HEK293 (cell line): ENCODE measurements around the gene PRSS22.

ENCODE experiments used
- CTCF ChIA-PET: fragments of 350-600 bp; formaldehyde crosslinking; extraction: SDS; loops from one replicate; lab custom pipeline; 2021; ENCODE audit warnings: antibody characterized with exemption; lab: Yijun Ruan, JAX
- POLR2A ChIA-PET: fragments of 300-600 bp; formaldehyde crosslinking; extraction: SDS; loops from one replicate; lab custom pipeline; 2020; ENCODE audit warnings: antibody characterized with exemption, inconsistent platforms; lab: Yijun Ruan, JAX
- H3K27ac ChIP-seq: fragments of 200-500 bp; sonication (Bioruptor generic); 2 replicates; pipeline ENCODE4 v1.5.1; 2014; ENCODE audit warnings: low read depth, low read length, control low read depth, inconsistent platforms; ENCODE audit errors: extremely low read depth
- H3K36me3 ChIP-seq, 2 experiments: fragments of 200-500 bp in 1 of 2; sonication (Bioruptor generic) in 1 of 2; 1 replicate in 1 of 2; 2 replicates in 1 of 2; pipeline ENCODE4 v1.5.1; 2014 to 2017; ENCODE audit warnings: inconsistent platforms in 2 of 2, low read length in 2 of 2; ENCODE audit not compliant: control insufficient read depth in 2 of 2, insufficient read depth in 1 of 2
- H3K4me1 ChIP-seq: fragments of 200-500 bp; sonication (Bioruptor generic); 2 replicates; pipeline ENCODE4 v1.5.1; 2014; ENCODE audit warnings: mild to moderate bottlenecking, low read length, inconsistent platforms; ENCODE audit not compliant: control insufficient read depth, insufficient read depth
- H3K4me3 ChIP-seq: 2 replicates; pipeline ENCODE4 v1.5.1; 2011; ENCODE audit warnings: low read depth, mild to moderate bottlenecking, control low read depth, low read length, moderate library complexity
- H3K9me3 ChIP-seq: fragments of 200-500 bp; sonication (Bioruptor generic); 2 replicates; pipeline ENCODE4 v1.5.1; 2014; ENCODE audit warnings: low read depth, low read length, inconsistent platforms; ENCODE audit not compliant: control insufficient read depth, insufficient read depth
- GLI4 ChIP-seq: fragments of 450-650 bp; formaldehyde crosslinking; IDR thresholded peaks from 2 replicates; pipeline ENCODE4 v1.5.1; 2016; ENCODE audit warnings: missing biosample characterization, missing genetic modification characterization
- GLIS2 ChIP-seq: fragments of 450-650 bp; formaldehyde crosslinking; IDR thresholded peaks from 2 replicates; pipeline ENCODE4 v1.5.1; 2016; ENCODE audit warnings: missing biosample characterization, missing genetic modification characterization
- RBAK ChIP-seq: fragments of 450-650 bp; formaldehyde crosslinking; IDR thresholded peaks from 2 replicates; pipeline ENCODE4 v1.5.1; 2016; ENCODE audit warnings: missing biosample characterization, missing genetic modification characterization
- SP2 ChIP-seq: fragments of 450-650 bp; formaldehyde crosslinking; IDR thresholded peaks from 2 replicates; pipeline ENCODE4 v1.5.1; 2016; ENCODE audit warnings: missing biosample characterization, missing genetic modification characterization
- SP3 ChIP-seq: fragments of 450-650 bp; formaldehyde crosslinking; IDR thresholded peaks from 2 replicates; pipeline ENCODE4 v1.5.1; 2016; ENCODE audit warnings: missing biosample characterization, missing genetic modification characterization
- TCF7L2 ChIP-seq: IDR thresholded peaks from 2 replicates; pipeline ENCODE4 v1.6.1; 2011; ENCODE audit warnings: low read depth, mild to moderate bottlenecking, inconsistent platforms, low read length, moderate library complexity, borderline replicate concordance
- ZFP37 ChIP-seq: fragments of 450-650 bp; formaldehyde crosslinking; IDR thresholded peaks from 2 replicates; pipeline ENCODE4 v1.5.1; 2016; ENCODE audit warnings: missing biosample characterization, missing genetic modification characterization
- ZNF10 ChIP-seq: fragments of 450-650 bp; formaldehyde crosslinking; IDR thresholded peaks from 2 replicates; pipeline ENCODE4 v1.5.1; 2017; ENCODE audit warnings: missing biosample characterization, missing genetic modification characterization
- ZNF169 ChIP-seq: fragments of 450-650 bp; formaldehyde crosslinking; IDR thresholded peaks from 2 replicates; pipeline ENCODE4 v1.5.1; 2016; ENCODE audit warnings: missing biosample characterization, missing genetic modification characterization
- ZNF184 ChIP-seq: fragments of 450-650 bp; IDR thresholded peaks from 2 replicates; pipeline ENCODE4 v1.5.1; 2018; ENCODE audit warnings: missing biosample characterization, mild to moderate bottlenecking, missing genetic modification characterization
- ZNF202 ChIP-seq: fragments of 450-650 bp; formaldehyde crosslinking; IDR thresholded peaks from 2 replicates; pipeline ENCODE4 v1.5.1; 2016; ENCODE audit warnings: missing biosample characterization, missing genetic modification characterization, borderline replicate concordance
- ZNF23 ChIP-seq: fragments of 450-650 bp; formaldehyde crosslinking; IDR thresholded peaks from 2 replicates; pipeline ENCODE4 v1.5.1; 2016; ENCODE audit warnings: missing biosample characterization, missing genetic modification characterization, borderline replicate concordance
- ZNF311 ChIP-seq: fragments of 450-650 bp; formaldehyde crosslinking; IDR thresholded peaks from 2 replicates; pipeline ENCODE4 v1.5.1; 2017; ENCODE audit warnings: missing biosample characterization, missing genetic modification characterization, borderline replicate concordance
- ZNF530 ChIP-seq: fragments of 450-650 bp; formaldehyde crosslinking; IDR thresholded peaks from 2 replicates; pipeline ENCODE4 v1.5.1; 2016; ENCODE audit warnings: low read depth, missing biosample characterization, missing genetic modification characterization
- ZNF560 ChIP-seq: fragments of 450-650 bp; formaldehyde crosslinking; IDR thresholded peaks from 2 replicates; pipeline ENCODE4 v1.5.1; 2017; ENCODE audit warnings: missing biosample characterization, missing genetic modification characterization, borderline replicate concordance
- ZNF571 ChIP-seq: fragments of 450-650 bp; formaldehyde crosslinking; IDR thresholded peaks from 2 replicates; pipeline ENCODE4 v1.5.0; 2017; ENCODE audit warnings: missing biosample characterization, missing genetic modification characterization
- ZNF585B ChIP-seq: fragments of 450-650 bp; formaldehyde crosslinking; IDR thresholded peaks from 2 replicates; pipeline ENCODE4 v1.5.1; 2016; ENCODE audit warnings: missing biosample characterization, missing genetic modification characterization
- ZNF596 ChIP-seq: fragments of 450-650 bp; IDR thresholded peaks from 2 replicates; pipeline ENCODE4 v1.5.0; 2018; ENCODE audit warnings: missing biosample characterization, mild to moderate bottlenecking, missing genetic modification characterization, moderate library complexity
- ZNF792 ChIP-seq: fragments of 450-650 bp; formaldehyde crosslinking; IDR thresholded peaks from 2 replicates; pipeline ENCODE4 v1.5.1; 2016; ENCODE audit warnings: missing biosample characterization, missing genetic modification characterization
- TF ChIP-seq, protein P1 (sequence below): fragments of 450-650 bp; formaldehyde crosslinking; IDR thresholded peaks from 2 replicates; pipeline ENCODE4 v1.5.1; 2016; ENCODE audit warnings: missing biosample characterization, missing genetic modification characterization, borderline replicate concordance
- TF ChIP-seq, protein P2 (sequence below): fragments of 450-650 bp; formaldehyde crosslinking; IDR thresholded peaks from 2 replicates; pipeline ENCODE4 v1.5.1; 2017; ENCODE audit warnings: missing biosample characterization, missing genetic modification characterization
- TF ChIP-seq, protein P3 (sequence below): fragments of 450-650 bp; formaldehyde crosslinking; IDR thresholded peaks from 2 replicates; pipeline ENCODE4 v1.5.1; 2016; ENCODE audit warnings: missing biosample characterization, missing genetic modification characterization, borderline replicate concordance
- TF ChIP-seq, protein P4 (sequence below): fragments of 450-650 bp; formaldehyde crosslinking; IDR thresholded peaks from 2 replicates; pipeline ENCODE4 v1.5.1; 2017; ENCODE audit warnings: missing biosample characterization, missing genetic modification characterization
- TF ChIP-seq, protein P5 (sequence below): fragments of 450-650 bp; formaldehyde crosslinking; IDR thresholded peaks from 2 replicates; pipeline ENCODE4 v1.5.1; 2016; ENCODE audit warnings: missing biosample characterization, missing genetic modification characterization

The PRSS22 gene

DNA sequence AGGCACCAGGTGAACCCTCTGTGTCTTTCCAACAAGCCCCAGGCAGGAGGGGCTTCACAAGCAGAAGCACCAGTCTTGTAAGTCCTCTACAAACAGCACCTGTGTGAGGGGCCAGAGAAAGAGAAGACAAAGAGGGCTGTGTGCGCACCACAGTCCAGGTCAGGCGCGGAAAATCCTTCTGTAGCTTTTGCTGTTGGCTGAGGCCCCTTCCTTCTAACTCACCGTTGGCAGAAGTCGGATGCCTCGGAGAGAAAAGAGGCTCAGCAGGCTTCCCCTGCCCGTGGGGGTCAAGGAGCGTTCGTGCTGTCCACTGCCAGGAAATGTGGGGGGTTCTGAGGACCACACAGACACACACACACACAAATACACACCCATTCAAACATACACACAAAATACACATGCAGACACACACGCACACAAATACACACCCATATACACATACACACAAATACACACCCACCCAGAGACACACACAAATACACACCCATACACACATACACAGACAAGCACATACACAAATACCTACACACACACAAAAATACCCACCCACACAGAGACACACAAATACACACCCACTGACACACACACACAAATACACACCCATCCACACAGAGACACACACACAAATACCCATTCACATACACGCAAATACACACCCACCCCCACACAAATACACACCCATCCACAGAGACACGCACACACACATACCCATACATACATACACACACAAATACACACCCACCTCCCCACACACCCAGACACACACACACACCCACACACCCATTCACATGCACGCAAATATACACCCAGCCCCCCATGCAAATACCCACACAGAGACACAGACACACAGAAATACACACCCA, 21.1 kb downstream of the PRSS22 start (continued):
- TF ChIP-seq, protein P1, sequence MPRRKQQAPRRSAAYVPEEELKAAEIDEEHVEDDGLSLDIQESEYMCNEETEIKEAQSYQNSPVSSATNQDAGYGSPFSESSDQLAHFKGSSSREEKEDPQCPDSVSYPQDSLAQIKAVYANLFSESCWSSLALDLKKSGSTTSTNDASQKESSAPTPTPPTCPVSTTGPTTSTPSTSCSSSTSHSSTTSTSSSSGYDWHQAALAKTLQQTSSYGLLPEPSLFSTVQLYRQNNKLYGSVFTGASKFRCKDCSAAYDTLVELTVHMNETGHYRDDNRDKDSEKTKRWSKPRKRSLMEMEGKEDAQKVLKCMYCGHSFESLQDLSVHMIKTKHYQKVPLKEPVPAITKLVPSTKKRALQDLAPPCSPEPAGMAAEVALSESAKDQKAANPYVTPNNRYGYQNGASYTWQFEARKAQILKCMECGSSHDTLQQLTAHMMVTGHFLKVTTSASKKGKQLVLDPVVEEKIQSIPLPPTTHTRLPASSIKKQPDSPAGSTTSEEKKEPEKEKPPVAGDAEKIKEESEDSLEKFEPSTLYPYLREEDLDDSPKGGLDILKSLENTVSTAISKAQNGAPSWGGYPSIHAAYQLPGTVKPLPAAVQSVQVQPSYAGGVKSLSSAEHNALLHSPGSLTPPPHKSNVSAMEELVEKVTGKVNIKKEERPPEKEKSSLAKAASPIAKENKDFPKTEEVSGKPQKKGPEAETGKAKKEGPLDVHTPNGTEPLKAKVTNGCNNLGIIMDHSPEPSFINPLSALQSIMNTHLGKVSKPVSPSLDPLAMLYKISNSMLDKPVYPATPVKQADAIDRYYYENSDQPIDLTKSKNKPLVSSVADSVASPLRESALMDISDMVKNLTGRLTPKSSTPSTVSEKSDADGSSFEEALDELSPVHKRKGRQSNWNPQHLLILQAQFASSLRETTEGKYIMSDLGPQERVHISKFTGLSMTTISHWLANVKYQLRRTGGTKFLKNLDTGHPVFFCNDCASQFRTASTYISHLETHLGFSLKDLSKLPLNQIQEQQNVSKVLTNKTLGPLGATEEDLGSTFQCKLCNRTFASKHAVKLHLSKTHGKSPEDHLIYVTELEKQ (tag by site-specific recombination): no peak
- TF ChIP-seq ZNF571 (tag by site-specific recombination) (0 out of 2 replicates have a peak, but pooled peaks have one; percentile 44), ZNF169 (tag by site-specific recombination) (no peak), RBAK (no peak), ZNF560 (0 out of 2 replicates have a peak, but pooled peaks have one; percentile 10), ZNF596 (tag by site-specific recombination) (no peak), ZNF311 (0 out of 2 replicates have a peak, but pooled peaks have one; percentile 25)
- TF ChIP-seq, protein P2, sequence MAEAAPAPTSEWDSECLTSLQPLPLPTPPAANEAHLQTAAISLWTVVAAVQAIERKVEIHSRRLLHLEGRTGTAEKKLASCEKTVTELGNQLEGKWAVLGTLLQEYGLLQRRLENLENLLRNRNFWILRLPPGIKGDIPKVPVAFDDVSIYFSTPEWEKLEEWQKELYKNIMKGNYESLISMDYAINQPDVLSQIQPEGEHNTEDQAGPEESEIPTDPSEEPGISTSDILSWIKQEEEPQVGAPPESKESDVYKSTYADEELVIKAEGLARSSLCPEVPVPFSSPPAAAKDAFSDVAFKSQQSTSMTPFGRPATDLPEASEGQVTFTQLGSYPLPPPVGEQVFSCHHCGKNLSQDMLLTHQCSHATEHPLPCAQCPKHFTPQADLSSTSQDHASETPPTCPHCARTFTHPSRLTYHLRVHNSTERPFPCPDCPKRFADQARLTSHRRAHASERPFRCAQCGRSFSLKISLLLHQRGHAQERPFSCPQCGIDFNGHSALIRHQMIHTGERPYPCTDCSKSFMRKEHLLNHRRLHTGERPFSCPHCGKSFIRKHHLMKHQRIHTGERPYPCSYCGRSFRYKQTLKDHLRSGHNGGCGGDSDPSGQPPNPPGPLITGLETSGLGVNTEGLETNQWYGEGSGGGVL: 0 out of 2 replicates have a peak, but pooled peaks have one; percentile 8

DNA sequence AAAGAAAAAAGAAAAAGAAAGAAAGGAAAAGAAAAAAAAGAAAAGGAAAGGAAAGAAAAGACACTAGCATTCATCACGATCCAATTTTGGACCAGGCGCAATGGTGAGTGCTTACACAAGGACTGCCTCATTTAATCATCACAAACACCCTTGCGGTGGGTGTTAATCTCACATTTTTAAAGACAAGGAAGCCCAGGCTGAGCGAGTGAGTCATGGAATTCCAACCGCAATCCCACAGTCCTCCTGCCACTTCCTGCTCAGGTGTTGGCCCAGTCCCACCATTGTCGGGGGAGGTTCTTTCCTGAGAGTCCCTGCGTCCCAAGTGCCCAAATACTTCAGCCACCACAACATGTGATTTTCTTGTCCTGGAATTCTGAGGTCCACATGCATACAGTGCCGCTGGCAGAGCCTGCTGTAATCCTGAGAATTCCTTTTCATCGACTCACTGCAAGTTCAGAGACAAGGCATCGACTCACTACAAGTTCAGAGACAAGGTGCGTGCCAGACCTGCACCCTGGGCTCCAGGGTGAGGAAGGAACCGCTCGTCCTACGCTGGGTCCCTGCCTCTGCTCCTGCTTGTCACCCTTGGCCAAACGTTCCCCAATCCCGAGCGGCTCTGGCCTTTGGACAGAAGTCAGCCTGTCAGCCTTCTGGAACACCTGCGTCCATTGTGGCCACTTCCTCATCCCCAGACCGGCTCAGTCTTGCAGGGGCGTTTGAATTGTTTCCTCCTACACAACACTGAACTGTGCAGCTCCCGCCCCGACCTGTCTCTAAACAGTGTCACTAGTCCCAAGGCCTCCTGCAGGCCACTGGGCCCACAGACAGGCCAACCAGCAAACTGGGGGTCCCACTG, 22.1 kb downstream of the PRSS22 start:
- Histone ChIP-seq H3K27ac (no peak overlapping the region), H3K4me3 (no peak overlapping the region), H3K4me1 (no peaks in the 10 kb centered on the region), H3K9me3 (no peaks in the 10 kb centered on the region), H3K36me3 (no peaks in the 10 kb centered on the region)
- ChIA-PET CTCF (interaction anchor here (0.7 to 0.9 kb wide), 2 partner anchors 9 to 37 kb away, joined by 3 to 4 read pairs; no protein-coding TSS in a partner anchor), POLR2A (no interaction called here)
- TF ChIP-seq GLI4 (tag by site-specific recombination) (no peak), ZFP37 (tag by site-specific recombination) (peak; percentile 69), ZNF10 (tag by site-specific recombination) (0 out of 2 replicates have a peak, but pooled peaks have one; percentile 50), GLIS2 (no peak), SP2 (peak; percentile 50), ZNF202 (tag by site-specific recombination) (no peak), ZNF792 (tag by site-specific recombination) (no peak), SP3 (tag by site-specific recombination) (peak; percentile 43), ZNF530 (no peak), TCF7L2 (no peak), ZNF560 (no peak), ZNF184 (tag by site-specific recombination) (no peak), ZNF23 (tag by site-specific recombination) (no peak), ZNF585B (no peak)
- TF ChIP-seq, protein P3, sequence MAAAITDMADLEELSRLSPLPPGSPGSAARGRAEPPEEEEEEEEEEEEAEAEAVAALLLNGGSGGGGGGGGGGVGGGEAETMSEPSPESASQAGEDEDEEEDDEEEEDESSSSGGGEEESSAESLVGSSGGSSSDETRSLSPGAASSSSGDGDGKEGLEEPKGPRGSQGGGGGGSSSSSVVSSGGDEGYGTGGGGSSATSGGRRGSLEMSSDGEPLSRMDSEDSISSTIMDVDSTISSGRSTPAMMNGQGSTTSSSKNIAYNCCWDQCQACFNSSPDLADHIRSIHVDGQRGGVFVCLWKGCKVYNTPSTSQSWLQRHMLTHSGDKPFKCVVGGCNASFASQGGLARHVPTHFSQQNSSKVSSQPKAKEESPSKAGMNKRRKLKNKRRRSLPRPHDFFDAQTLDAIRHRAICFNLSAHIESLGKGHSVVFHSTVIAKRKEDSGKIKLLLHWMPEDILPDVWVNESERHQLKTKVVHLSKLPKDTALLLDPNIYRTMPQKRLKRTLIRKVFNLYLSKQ: no peak
- TF ChIP-seq, protein P4, sequence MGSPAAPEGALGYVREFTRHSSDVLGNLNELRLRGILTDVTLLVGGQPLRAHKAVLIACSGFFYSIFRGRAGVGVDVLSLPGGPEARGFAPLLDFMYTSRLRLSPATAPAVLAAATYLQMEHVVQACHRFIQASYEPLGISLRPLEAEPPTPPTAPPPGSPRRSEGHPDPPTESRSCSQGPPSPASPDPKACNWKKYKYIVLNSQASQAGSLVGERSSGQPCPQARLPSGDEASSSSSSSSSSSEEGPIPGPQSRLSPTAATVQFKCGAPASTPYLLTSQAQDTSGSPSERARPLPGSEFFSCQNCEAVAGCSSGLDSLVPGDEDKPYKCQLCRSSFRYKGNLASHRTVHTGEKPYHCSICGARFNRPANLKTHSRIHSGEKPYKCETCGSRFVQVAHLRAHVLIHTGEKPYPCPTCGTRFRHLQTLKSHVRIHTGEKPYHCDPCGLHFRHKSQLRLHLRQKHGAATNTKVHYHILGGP (tag by site-specific recombination): no peak
- TF ChIP-seq, protein P5, sequence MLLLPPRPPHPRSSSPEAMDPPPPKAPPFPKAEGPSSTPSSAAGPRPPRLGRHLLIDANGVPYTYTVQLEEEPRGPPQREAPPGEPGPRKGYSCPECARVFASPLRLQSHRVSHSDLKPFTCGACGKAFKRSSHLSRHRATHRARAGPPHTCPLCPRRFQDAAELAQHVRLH: no peak
